WTC11 (cell line): ENCODE measurements around the gene METTL18.

Source experiments
- CTCF ChIP-seq: fragments of 200-600 bp; IDR thresholded peaks from 2 replicates; pipeline ENCODE4 v1.8.0; 2022; ENCODE audit warnings: antibody characterized with exemption
- SP1 ChIP-seq: sonication (generic); formaldehyde crosslinking; conservative IDR thresholded peaks from 2 replicates; pipeline ENCODE4 v1.8.1; 2022; ENCODE audit warnings: missing genetic modification reagents
- TF ChIP-seq, protein P1 (sequence below): sonication (generic); formaldehyde crosslinking; conservative IDR thresholded peaks from 2 replicates; pipeline ENCODE4 v1.8.1; 2022; ENCODE audit warnings: mild to moderate bottlenecking, missing genetic modification reagents

DNA sequence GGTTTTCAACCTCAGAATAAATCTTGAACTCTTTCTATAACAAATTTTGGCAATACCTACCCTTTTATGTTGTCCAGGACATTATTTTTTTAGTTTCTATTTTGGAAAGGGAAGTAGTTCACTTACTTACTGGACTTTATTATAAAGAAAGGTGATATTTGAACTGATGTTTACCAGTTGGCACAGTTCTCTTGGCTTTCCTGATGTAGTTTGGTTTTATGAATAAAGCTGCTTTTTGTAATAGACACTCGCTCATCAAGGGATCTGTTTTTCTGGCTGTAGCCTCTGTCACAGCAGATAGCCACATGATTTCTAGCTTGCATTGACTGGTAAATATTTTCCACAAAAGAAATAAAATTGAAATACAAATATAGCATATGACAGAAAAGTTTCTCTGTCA is 40.9 kb upstream of the METTL18 start:
- TF ChIP-seq CTCF (no peak), SP1 (CRISPR knock-in tag) (no peak)
- TF ChIP-seq, protein P1, sequence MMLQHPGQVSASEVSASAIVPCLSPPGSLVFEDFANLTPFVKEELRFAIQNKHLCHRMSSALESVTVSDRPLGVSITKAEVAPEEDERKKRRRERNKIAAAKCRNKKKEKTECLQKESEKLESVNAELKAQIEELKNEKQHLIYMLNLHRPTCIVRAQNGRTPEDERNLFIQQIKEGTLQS (CRISPR knock-in tag): no peak
